Measurements from ENCODE around the gene AUH.

DNA sequence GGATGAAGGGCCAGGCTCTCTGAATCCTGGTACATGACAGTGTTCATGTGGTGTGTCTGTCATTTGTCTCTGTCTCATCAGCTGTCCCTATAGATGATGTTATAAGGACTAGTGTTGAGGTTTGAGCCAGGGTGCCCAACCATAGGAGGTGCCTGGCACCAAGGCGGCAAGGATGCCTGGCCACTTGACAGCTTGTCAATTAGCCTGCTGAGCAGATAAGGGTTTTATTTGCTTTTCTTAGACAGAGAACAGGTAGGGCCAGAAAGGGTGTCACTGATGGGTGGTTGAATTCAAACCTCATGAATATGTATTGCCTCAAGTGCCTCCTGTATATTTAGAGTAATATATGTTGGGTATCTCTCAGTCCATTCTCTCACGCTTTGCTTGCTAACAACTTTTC is 30.1 kb upstream of the AUH start:
- TF ChIP-seq, protein P1, sequence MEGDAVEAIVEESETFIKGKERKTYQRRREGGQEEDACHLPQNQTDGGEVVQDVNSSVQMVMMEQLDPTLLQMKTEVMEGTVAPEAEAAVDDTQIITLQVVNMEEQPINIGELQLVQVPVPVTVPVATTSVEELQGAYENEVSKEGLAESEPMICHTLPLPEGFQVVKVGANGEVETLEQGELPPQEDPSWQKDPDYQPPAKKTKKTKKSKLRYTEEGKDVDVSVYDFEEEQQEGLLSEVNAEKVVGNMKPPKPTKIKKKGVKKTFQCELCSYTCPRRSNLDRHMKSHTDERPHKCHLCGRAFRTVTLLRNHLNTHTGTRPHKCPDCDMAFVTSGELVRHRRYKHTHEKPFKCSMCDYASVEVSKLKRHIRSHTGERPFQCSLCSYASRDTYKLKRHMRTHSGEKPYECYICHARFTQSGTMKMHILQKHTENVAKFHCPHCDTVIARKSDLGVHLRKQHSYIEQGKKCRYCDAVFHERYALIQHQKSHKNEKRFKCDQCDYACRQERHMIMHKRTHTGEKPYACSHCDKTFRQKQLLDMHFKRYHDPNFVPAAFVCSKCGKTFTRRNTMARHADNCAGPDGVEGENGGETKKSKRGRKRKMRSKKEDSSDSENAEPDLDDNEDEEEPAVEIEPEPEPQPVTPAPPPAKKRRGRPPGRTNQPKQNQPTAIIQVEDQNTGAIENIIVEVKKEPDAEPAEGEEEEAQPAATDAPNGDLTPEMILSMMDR (IDR thresholded peaks at IDR 0.05) = no peak
- TF ChIP-seq POLR2A (IDR thresholded peaks at IDR 0.05) = no peak
- TF ChIP-seq POLR2AphosphoS5 (IDR thresholded peaks at IDR 0.05) = no peak
- no peak for TF ChIP-seq EP300 (IDR thresholded peaks at IDR 0.05)
